ENCODE results near the gene GMCL2. TPM values are rescaled to one million over a fixed set of nuclear protein-coding genes. Genes with fewer than 3 reads are reported as not detected.

The GMCL2 gene
- total and polyA plus RNA-seq, 9 of the 15 experiments (the other 6 are each of a cell fraction or from before 2014, with no cell fraction given), result 0.04 TPM; not detected in 8

- TF ChIP-seq VEZF1 (CRISPR knock-in tag; IDR thresholded peaks at IDR 0.05) (no peak), CTCFL (IDR thresholded peaks at IDR 0.05; ENCODE audit: borderline replicate concordance, insufficient read depth, low read depth, low read length, poor library complexity, severe bottlenecking) (no peak), MAX (CRISPR knock-in tag; IDR thresholded peaks at IDR 0.05) (no peak), RNF2 (IDR thresholded peaks at IDR 0.05) (no peak), NFIX (CRISPR knock-in tag; IDR thresholded peaks at IDR 0.05; ENCODE audit: low read depth) (no peak), SRSF1 (IDR thresholded peaks at IDR 0.05; ENCODE audit: low read depth, low read length) (no peak), RAD21 (CRISPR knock-in tag; conservative IDR thresholded peaks at IDR 0.05 in 1 of 2, IDR thresholded peaks at IDR 0.05 in 1 of 2) (peak in 1 of 2 experiments; percentile 38; a peak in 2 of 4 replicates), FIP1L1 (IDR thresholded peaks at IDR 0.05; ENCODE audit: low read depth, low read length, poor library complexity, severe bottlenecking) (no peak), ZNF695 (CRISPR knock-in tag; IDR thresholded peaks at IDR 0.05) (no peak), EGR1 (conservative IDR thresholded peaks at IDR 0.05) (no peak), JUNB (CRISPR knock-in tag; conservative IDR thresholded peaks at IDR 0.05) (no peak)
- TF ChIP-seq, protein P1, sequence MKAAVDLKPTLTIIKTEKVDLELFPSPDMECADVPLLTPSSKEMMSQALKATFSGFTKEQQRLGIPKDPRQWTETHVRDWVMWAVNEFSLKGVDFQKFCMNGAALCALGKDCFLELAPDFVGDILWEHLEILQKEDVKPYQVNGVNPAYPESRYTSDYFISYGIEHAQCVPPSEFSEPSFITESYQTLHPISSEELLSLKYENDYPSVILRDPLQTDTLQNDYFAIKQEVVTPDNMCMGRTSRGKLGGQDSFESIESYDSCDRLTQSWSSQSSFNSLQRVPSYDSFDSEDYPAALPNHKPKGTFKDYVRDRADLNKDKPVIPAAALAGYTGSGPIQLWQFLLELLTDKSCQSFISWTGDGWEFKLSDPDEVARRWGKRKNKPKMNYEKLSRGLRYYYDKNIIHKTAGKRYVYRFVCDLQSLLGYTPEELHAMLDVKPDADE (conservative IDR thresholded peaks at IDR 0.05; ENCODE audit: control insufficient read depth, low read depth, low read length), result no peak
These were observed 36.0 kb downstream of the GMCL2 start (continued) for GRCh38 chr5:178150977-178151734.

Measured in K562 (cell line).